AG04449 (cell line): Measurements from ENCODE around the gene MGME1.
"Not testable (repeated sequence)": the region's sequence is repeated elsewhere in the genome, so short reads cannot be mapped to it uniquely, and the experiment has no call there.

Experiments used
- CTCF ChIA-PET: fragments of 350-600 bp; formaldehyde crosslinking; extraction: SDS; loops from one replicate; lab custom pipeline; 2021; ENCODE audit warnings: antibody characterized with exemption; lab: Yijun Ruan, JAX
- POLR2A ChIA-PET: fragments of 400-600, 350-600 bp; formaldehyde crosslinking; extraction: SDS; loops from one replicate; lab custom pipeline; 2020; ENCODE audit warnings: antibody characterized with exemption, inconsistent platforms; lab: Yijun Ruan, JAX
- DNase-seq: peaks from one replicate; pipeline ENCODE4 v3.0.0-alpha.2; 2010; ENCODE audit warnings: low read depth, low spot score
- H3K4me3 ChIP-seq: 2 replicates; pipeline ENCODE4 v1.5.1; 2011; ENCODE audit warnings: low read depth, mild to moderate bottlenecking, control low read depth, low read length
- CTCF ChIP-seq: IDR thresholded peaks from one replicate; pipeline ENCODE4 v1.5.1; 2011; ENCODE audit warnings: mild to moderate bottlenecking, moderate library complexity, low read length, control low read depth, inconsistent platforms; ENCODE audit not compliant: insufficient read depth; ENCODE audit errors: missing control alignments

Gene MGME1

DNA sequence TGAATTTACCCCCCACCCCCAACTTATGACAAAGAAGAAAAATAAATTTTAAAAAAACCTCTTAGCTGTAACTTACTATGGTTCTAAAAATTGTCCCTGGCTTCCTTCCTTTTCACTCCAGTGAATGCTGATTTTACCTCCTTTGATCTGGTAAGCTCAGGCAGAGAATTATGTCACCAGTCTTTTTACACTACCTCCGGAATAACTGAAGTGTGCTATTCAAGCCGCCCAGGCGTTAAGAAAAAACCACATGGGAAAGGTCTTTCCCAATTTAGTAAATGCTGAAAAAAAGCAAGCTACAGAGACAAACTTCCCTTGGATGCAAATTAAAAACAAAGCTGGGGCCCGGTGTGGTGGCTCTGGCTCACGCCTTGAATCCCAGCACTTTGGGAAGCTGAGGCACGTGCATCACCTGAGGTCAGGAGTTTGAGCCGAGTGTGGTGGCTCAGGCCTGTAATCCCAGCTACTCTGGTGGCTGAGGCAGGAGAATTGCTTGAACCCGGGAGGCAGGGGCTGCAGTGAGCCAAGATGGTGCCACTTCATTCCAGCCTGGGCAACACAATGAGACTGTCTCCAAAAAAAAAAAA is 12.6 kb upstream of the MGME1 start:
- no peak for DNase-seq
- ChIA-PET CTCF (interaction anchor here (0.6 to 16.0 kb wide), 7 partner anchors 9 to 42 kb away, joined by 3 to 167 read pairs (median 6); no protein-coding TSS in a partner anchor), POLR2A (no interaction called here)
- no peak for TF ChIP-seq CTCF
- H3K4me3 ChIP-seq, result no peak overlapping the region

DNA sequence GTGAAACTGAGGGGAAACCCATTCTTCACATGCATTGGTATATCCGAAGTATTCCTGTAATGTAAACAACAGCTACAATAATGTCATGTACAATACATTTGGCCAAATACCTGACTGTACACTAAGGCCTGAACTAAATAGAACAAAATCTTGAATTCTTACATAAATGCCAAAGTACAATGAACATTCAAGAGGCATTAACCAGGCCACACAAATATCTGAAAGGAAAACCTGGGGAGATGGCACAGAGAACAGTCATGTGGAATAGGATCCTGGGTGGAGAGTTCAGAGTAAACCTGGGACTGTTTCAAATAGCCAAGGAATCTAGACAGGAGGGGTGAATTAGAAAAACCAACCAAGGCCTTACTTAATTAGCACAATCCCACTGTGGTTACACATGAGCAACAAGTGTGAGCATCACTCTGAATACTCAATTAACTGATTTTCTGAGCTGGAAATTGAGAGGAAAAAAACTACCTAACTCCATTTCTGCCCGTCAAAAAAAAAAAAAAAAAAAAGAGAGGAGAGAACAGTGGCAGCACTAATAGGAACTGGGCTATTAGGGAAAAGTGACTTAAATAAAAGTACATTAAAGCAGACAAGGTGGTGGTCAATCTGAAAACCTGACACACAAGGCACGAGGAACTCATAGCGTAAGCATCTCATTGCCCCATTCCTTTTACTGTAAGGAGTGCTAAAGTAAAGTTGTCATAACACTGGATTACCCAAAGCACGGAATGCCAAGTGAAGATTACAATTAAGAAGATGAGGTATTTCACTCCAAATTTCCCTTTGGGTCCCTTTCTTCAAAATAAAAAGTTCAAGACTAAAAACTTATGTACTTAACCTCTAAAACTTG is 11.1 kb upstream of the MGME1 start:
- POLR2A ChIA-PET, result interaction anchor here (1.0 kb wide), 1 partner anchor 9 kb away, joined by 4 read pairs; no protein-coding TSS in a partner anchor
- no peak for TF ChIP-seq CTCF
- CTCF ChIA-PET, result interaction anchor here (0.6 to 16.0 kb wide), 15 partner anchors 9 to 675 kb away, joined by 3 to 167 read pairs (median 7); partner anchors contain the start of genes RRBP1 and SNX5
- DNase-seq, result no peak
- no peak overlapping the region for H3K4me3 ChIP-seq

- no peak overlapping the region for H3K4me3 ChIP-seq
- no peak for DNase-seq
- POLR2A ChIA-PET, result interaction anchor here (1.0 kb wide), 2 partner anchors 9 to 10 kb away, joined by 4 to 6 read pairs; partner anchors contain the start of genes MGME1 and SNX5
- TF ChIP-seq CTCF, result no peak
- CTCF ChIA-PET, result interaction anchor here (0.7 to 16.0 kb wide), 18 partner anchors 9 to 422 kb away, joined by 3 to 167 read pairs (median 4); partner anchors contain the start of genes RRBP1 and SNX5
Observed at GRCh38 chr20:17958373-17959256, 10.2 kb upstream of the MGME1 start.

DNA sequence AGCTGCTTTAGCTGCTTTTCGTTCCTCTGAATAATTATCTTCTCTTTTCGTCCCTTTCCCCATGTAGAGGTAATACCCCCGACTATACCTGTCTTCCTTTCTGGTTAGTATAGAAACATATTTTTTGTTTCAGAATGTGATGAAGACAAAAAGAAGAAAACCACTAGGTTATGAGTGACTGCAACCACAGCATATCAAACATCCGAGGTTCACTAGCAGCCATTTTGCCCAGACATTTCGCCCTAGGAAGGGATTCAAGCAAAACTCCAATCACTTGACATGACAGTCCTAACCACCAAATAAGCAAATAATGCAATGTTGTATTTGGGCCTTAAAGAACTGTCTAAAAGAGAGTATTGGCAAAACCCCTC is 9.6 kb upstream of the MGME1 start:
- ChIA-PET CTCF (interaction anchor here (1.2 to 16.0 kb wide), 10 partner anchors 9 to 423 kb away, joined by 3 to 167 read pairs (median 7); partner anchors contain the start of genes RRBP1 and SNX5), POLR2A (interaction anchor here (1.0 kb wide), 1 partner anchor 9 kb away, joined by 6 read pairs; the partner anchor contains the start of genes MGME1 and SNX5)
- no peak overlapping the region for H3K4me3 ChIP-seq
- no peak for DNase-seq
- no peak for TF ChIP-seq CTCF

- H3K4me3 ChIP-seq, POLR2A ChIA-PET, DNase-seq: not testable (repeated sequence)
- CTCF ChIA-PET, result interaction anchor here (1.2 to 16.0 kb wide), 3 partner anchors 7 to 38 kb away, joined by 3 to 167 read pairs (median 19); no protein-coding TSS in a partner anchor
Observed at GRCh38 chr20:17960400-17960885, 8.4 kb upstream of the MGME1 start.
